GM12878 (cell line): ENCODE results near the gene PIEZO2. TPM values are rescaled to one million over a fixed set of nuclear protein-coding genes. Genes with fewer than 3 reads are reported as not detected.

Experiments
- ATAC-seq: fragments of 200-7000 bp; cut with Tn5 transposase; 3 replicates; pipeline ENCODE4 v1.9.1; 2020; ENCODE audit warnings: mild to moderate bottlenecking, moderate library complexity
- BruUV-seq: library from RNA; stranded (reverse); fragments of 400-500 nt; replicated peaks from 2 replicates; lab custom pipeline; 2021; lab: Mats Ljungman, UMichigan
- CTCF ChIA-PET: fragments of 300-600 bp; sonication (Branson Sonifier 250); formaldehyde crosslinking; extraction: SDS; loops from one replicate; lab custom pipeline; 2021; ENCODE audit warnings: inconsistent platforms; lab: Yijun Ruan, JAX
- POLR2A ChIA-PET: fragments of 350-600 bp; formaldehyde crosslinking; extraction: SDS; loops from one replicate; lab custom pipeline; 2021; ENCODE audit warnings: inconsistent platforms; lab: Charles Lee
- RAD21 ChIA-PET: fragments of 300-600 bp; sonication (Branson Sonifier 250); formaldehyde crosslinking; loops from one replicate; lab custom pipeline; 2023; ENCODE audit warnings: antibody characterized with exemption; ENCODE audit not compliant: unreplicated experiment; lab: Charles Lee
- SMC1A ChIA-PET: fragments of 300-600 bp; sonication (Branson Sonifier 250); formaldehyde crosslinking; loops from one replicate; lab custom pipeline; 2023; ENCODE audit not compliant: unreplicated experiment, uncharacterized antibody; lab: Charles Lee
- DNase-seq: peaks from one replicate; pipeline ENCODE4 v3.0.0-alpha.2; 2011; ENCODE audit warnings: low read depth, low spot score
- FAIRE-seq: peaks from 3 replicates; lab custom pipeline; 2011; peaks lifted over from hg19 to GRCh38; lab: Jason Lieb, UNC
- H2AFZ ChIP-seq: 2 replicates; pipeline ENCODE4 v1.6.0; 2011; ENCODE audit warnings: low read depth, low read length, control low read depth; ENCODE audit not compliant: control insufficient read depth
- H3K27ac ChIP-seq: 2 replicates; pipeline ENCODE4 v1.5.1; 2011; ENCODE audit warnings: control low read depth; ENCODE audit not compliant: control insufficient read depth, insufficient read depth
- H3K27me3 ChIP-seq, 2 experiments: replicated peaks in 1 of 2; 2 replicates each; pipeline versions ENCODE4 v1.6.0 to v1.6.1; 2011; ENCODE audit warnings: low read length in 1 of 2; ENCODE audit not compliant: control insufficient read depth in 2 of 2, insufficient read depth in 2 of 2
- H3K36me3 ChIP-seq, 2 experiments: 2 replicates each; pipeline ENCODE4 v1.5.1; 2011; ENCODE audit warnings: low read length in 1 of 2; ENCODE audit not compliant: control insufficient read depth in 2 of 2, insufficient read depth in 2 of 2
- H3K4me1 ChIP-seq: 2 replicates; pipeline ENCODE4 v1.6.1; 2011; ENCODE audit warnings: mild to moderate bottlenecking, low read length, moderate library complexity, mixed read lengths; ENCODE audit not compliant: control insufficient read depth, insufficient read depth
- H3K4me2 ChIP-seq: 2 replicates; pipeline ENCODE4 v1.6.0; 2011; ENCODE audit warnings: control low read depth; ENCODE audit not compliant: control insufficient read depth, insufficient read depth
- H3K4me3 ChIP-seq: fragments of 200-600 bp; sonication (generic); 2 replicates; pipeline ENCODE4 v1.5.1; 2016
- H3K79me2 ChIP-seq: 2 replicates; pipeline ENCODE4 v1.6.0; 2011; ENCODE audit warnings: low read length; ENCODE audit not compliant: control insufficient read depth, insufficient read depth
- H3K9ac ChIP-seq: 2 replicates; pipeline ENCODE4 v1.8.0; 2011; ENCODE audit warnings: low read length, control low read depth, mixed read lengths; ENCODE audit not compliant: control insufficient read depth, insufficient read depth
- H3K9me3 ChIP-seq: replicated peaks from 3 replicates; pipeline ENCODE4 v1.5.1; 2011; ENCODE audit warnings: mild to moderate bottlenecking, low read length; ENCODE audit not compliant: control insufficient read depth, insufficient read depth
- H4K20me1 ChIP-seq: 2 replicates; pipeline ENCODE4 v1.6.0; 2011; ENCODE audit not compliant: control insufficient read depth, insufficient read depth
- BCL11A ChIP-seq: IDR thresholded peaks from 2 replicates; pipeline ENCODE4 v1.6.1; 2011; ENCODE audit warnings: low read depth, low read length
- CEBPB ChIP-seq, 2 experiments: fragments of 150-350 bp in 1 of 2; IDR thresholded peaks; 2 replicates each; pipeline ENCODE4 v1.6.1; 2012 to 2014; ENCODE audit warnings: low read depth in 2 of 2, low read length in 2 of 2, borderline replicate concordance in 1 of 2, inconsistent platforms in 1 of 2
- DPF2 ChIP-seq: fragments of 450-650 bp; IDR thresholded peaks from 2 replicates; pipeline ENCODE4 v1.6.1; 2017; ENCODE audit warnings: mild to moderate bottlenecking
- ELK1 ChIP-seq: IDR thresholded peaks from 2 replicates; pipeline ENCODE4 v1.6.1; 2012; ENCODE audit warnings: low read depth, low read length, improper control_type of control experiment
- MYB ChIP-seq: fragments of 150-350 bp; IDR thresholded peaks from 2 replicates; pipeline ENCODE4 v1.6.1; 2014; ENCODE audit warnings: mild to moderate bottlenecking, low read depth, low read length, borderline replicate concordance
- PKNOX1 ChIP-seq: fragments of 450-650 bp; IDR thresholded peaks from 2 replicates; pipeline ENCODE4 v1.6.1; 2016; ENCODE audit warnings: mild to moderate bottlenecking
- RAD51 ChIP-seq: fragments of 450-650 bp; IDR thresholded peaks from 2 replicates; pipeline ENCODE4 v1.6.1; 2016; ENCODE audit warnings: moderate library complexity, mild to moderate bottlenecking, inconsistent platforms
- WGBS: methylation state at CpG from one replicate; pipeline ENCODE4 v1.1.6; 2016; ENCODE audit warnings: low lambda C conversion rate; ENCODE audit not compliant: insufficient replicate concordance, insufficient coverage; ENCODE audit errors: missing lambda C conversion rate; 5-methylcytosine and 5-hydroxymethylcytosine counted together
- in situ Hi-C: fragments of 300-500 bp; cut with MboI; formaldehyde crosslinking; loops from 9 replicates; pipeline ENCODE4 v1.14.3; 2018; ENCODE audit warnings: mixed read lengths
- intact Hi-C: fragments of 100-400 bp; cut with micrococcal nuclease; formaldehyde crosslinking; loops from one replicate; pipeline ENCODE4 v1.14.2; 2022; ENCODE audit not compliant: unreplicated experiment
- polyA plus RNA-seq, 11 experiments: library from polyadenylated mRNA; depleted of rRNA in 4 of 11; unstranded in 6 of 11; stranded (reverse) in 5 of 11; fragments of >200 nt; fragmentation: Nextera tagmentation in 4 of 11; fragmentation: Illumina TruSeq in 1 of 11; extraction: Ambion mirVana in 4 of 11; extraction: Trizol in 1 of 11; gene quantifications; 1 replicate in 1 of 11; 2 replicates in 10 of 11; pipeline versions ENCODE4 v1.2.1 to v1.2.3, GENCODE V29; 2011 to 2016; ENCODE audit warnings: inconsistent platforms in 2 of 11, missing spikeins in 2 of 11, low read depth in 1 of 11
- total RNA-seq, 4 experiments: library from RNA; depleted of rRNA in 3 of 4; stranded (reverse); fragments of >200 nt in 3 of 4; fragmentation: Illumina TruSeq in 1 of 4; extraction: Trizol in 1 of 4; gene quantifications; 2 replicates each; pipeline versions ENCODE4 v1.2.1 to v1.2.3, GENCODE V29; 2013 to 2021
- TF ChIP-seq, protein P1 (sequence below): fragments of 450-650 bp; formaldehyde crosslinking; IDR thresholded peaks from 2 replicates; pipeline ENCODE4 v1.4.0; 2020; ENCODE audit warnings: mild to moderate bottlenecking, moderate library complexity
- TF ChIP-seq, protein P2 (sequence below): IDR thresholded peaks from 2 replicates; pipeline ENCODE4 v1.6.1; 2011; ENCODE audit warnings: borderline replicate concordance, low read depth, mild to moderate bottlenecking, moderate library complexity, mixed read lengths, low read length; ENCODE audit not compliant: insufficient read depth; ENCODE audit errors: extremely low read length

Gene PIEZO2
- total and polyA plus RNA-seq, 10 of the 15 experiments (the other 5 are each of a cell fraction or from before 2014, with no cell fraction given) = 6.7 to 42.3 (median 27.4) TPM

DNA sequence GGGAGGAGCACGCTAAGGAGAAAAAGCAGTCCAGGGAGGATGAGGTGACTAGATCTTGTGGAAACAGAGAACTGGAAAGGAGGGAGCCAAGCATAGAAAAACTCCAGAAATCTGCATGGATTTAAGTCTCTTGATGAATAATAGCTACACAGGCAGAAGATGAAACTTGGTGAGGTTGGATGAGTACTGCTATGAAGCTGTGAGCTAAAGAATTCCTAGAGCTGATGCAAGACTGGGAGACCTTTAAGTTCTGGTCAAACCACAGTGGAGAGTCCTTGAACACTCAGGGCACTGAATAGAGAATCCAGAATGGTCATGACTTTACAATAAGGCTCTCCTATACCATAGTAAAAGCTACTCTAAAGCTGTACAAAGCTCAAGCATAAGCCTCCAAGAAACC is 18.4 kb upstream of the PIEZO2 start:
- no peaks in the 10 kb centered on the region for H4K20me1 ChIP-seq
- DNase-seq (no peak), ATAC-seq (no peak), FAIRE-seq (no peak)
- intact Hi-C loops (loop anchor here (5.0 to 10.0 kb wide), 2 partner anchors 140 to 347 kb away; no protein-coding TSS in a partner anchor), in situ Hi-C loops (no loop called here)
- no peaks in the 10 kb centered on the region for H3K4me1 ChIP-seq
- H2AFZ ChIP-seq = no peak overlapping the region
- TF ChIP-seq PKNOX1 = no peak
- TF ChIP-seq, protein P1, sequence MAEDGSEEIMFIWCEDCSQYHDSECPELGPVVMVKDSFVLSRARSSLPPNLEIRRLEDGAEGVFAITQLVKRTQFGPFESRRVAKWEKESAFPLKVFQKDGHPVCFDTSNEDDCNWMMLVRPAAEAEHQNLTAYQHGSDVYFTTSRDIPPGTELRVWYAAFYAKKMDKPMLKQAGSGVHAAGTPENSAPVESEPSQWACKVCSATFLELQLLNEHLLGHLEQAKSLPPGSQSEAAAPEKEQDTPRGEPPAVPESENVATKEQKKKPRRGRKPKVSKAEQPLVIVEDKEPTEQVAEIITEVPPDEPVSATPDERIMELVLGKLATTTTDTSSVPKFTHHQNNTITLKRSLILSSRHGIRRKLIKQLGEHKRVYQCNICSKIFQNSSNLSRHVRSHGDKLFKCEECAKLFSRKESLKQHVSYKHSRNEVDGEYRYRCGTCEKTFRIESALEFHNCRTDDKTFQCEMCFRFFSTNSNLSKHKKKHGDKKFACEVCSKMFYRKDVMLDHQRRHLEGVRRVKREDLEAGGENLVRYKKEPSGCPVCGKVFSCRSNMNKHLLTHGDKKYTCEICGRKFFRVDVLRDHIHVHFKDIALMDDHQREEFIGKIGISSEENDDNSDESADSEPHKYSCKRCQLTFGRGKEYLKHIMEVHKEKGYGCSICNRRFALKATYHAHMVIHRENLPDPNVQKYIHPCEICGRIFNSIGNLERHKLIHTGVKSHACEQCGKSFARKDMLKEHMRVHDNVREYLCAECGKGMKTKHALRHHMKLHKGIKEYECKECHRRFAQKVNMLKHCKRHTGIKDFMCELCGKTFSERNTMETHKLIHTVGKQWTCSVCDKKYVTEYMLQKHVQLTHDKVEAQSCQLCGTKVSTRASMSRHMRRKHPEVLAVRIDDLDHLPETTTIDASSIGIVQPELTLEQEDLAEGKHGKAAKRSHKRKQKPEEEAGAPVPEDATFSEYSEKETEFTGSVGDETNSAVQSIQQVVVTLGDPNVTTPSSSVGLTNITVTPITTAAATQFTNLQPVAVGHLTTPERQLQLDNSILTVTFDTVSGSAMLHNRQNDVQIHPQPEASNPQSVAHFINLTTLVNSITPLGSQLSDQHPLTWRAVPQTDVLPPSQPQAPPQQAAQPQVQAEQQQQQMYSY (CRISPR knock-in tag) = no peak
- TF ChIP-seq BCL11A = no peak
- TF ChIP-seq MYB = no peak
- TF ChIP-seq, protein P2, sequence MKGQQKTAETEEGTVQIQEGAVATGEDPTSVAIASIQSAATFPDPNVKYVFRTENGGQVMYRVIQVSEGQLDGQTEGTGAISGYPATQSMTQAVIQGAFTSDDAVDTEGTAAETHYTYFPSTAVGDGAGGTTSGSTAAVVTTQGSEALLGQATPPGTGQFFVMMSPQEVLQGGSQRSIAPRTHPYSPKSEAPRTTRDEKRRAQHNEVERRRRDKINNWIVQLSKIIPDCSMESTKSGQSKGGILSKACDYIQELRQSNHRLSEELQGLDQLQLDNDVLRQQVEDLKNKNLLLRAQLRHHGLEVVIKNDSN = no peak
- TF ChIP-seq DPF2 = no peak
- no peak for TF ChIP-seq RAD51
- no peak for TF ChIP-seq ELK1
- no peak for TF ChIP-seq CEBPB (IDR thresholded peaks at IDR 0.05; ENCODE audit: borderline replicate concordance in 1 of 2, low read depth in 2 of 2, low read length in 2 of 2)
- CTCF ChIA-PET = interaction anchor here (1.2 kb wide), 2 partner anchors 12 to 639 kb away, joined by 3 read pairs; no protein-coding TSS in a partner anchor
- no peaks in the 10 kb centered on the region for H3K36me3 ChIP-seq
- SMC1A ChIA-PET = no interaction called here
- no peaks in the 10 kb centered on the region; a peak in 1 of 4 replicates for H3K27me3 ChIP-seq
- RAD21 ChIA-PET = no interaction called here
- no peaks in the 10 kb centered on the region for H3K79me2 ChIP-seq
- WGBS = 0% methylated on average over 1 of the region's 1 CpG
- no peak overlapping the region for H3K4me3 ChIP-seq
- H3K9me3 ChIP-seq = no peaks in the 10 kb centered on the region
- no peak overlapping the region for H3K27ac ChIP-seq
- POLR2A ChIA-PET = no interaction called here
- no peak overlapping the region for H3K4me2 ChIP-seq
- no TSS peak for BruUV-seq
- H3K9ac ChIP-seq = no peak overlapping the region
